Measurements from ENCODE around the gene TGFBRAP1.

Gene TGFBRAP1

GRCh38 chr2:105329561-105330495, at the start of gene TGFBRAP1:
TSS of gene TGFBRAP1 (minus strand) at chr2:105329735. CDS start at chr2:105308301, 21,434 bp downstream.
- TF ChIP-seq GATA3 (IDR thresholded peaks at IDR 0.05; ENCODE audit: low read depth, low read length), result no peak
- no peak for TF ChIP-seq GATA2 (IDR thresholded peaks at IDR 0.05; ENCODE audit: low read depth, low read length)

- TF ChIP-seq GATA2 (IDR thresholded peaks at IDR 0.05; ENCODE audit: low read depth, low read length) (no peak), GATA3 (IDR thresholded peaks at IDR 0.05; ENCODE audit: low read depth, low read length) (no peak)
Observed at GRCh38 chr2:105378921-105379383, 49.4 kb upstream of the TGFBRAP1 start.

GRCh38 chr2:105378276-105378840, 48.8 kb upstream of the TGFBRAP1 start:
- no peak for TF ChIP-seq GATA3 (IDR thresholded peaks at IDR 0.05; ENCODE audit: low read depth, low read length)
- peak; percentile 52; the same call in 1 of the 2 replicates for TF ChIP-seq GATA2 (IDR thresholded peaks at IDR 0.05; ENCODE audit: low read depth, low read length)

GRCh38 chr2:105377871-105378270, 48.3 kb upstream of the TGFBRAP1 start:
- TF ChIP-seq GATA3 (IDR thresholded peaks at IDR 0.05; ENCODE audit: low read depth, low read length) (no peak), GATA2 (IDR thresholded peaks at IDR 0.05; ENCODE audit: low read depth, low read length) (no peak)

- TF ChIP-seq GATA3 (IDR thresholded peaks at IDR 0.05; ENCODE audit: low read depth, low read length) (no peak), GATA2 (IDR thresholded peaks at IDR 0.05; ENCODE audit: low read depth, low read length) (no peak)
Observed at GRCh38 chr2:105376789-105377240, 47.3 kb upstream of the TGFBRAP1 start.

GRCh38 chr2:105376010-105376409, 46.5 kb upstream of the TGFBRAP1 start:
- TF ChIP-seq GATA2 (IDR thresholded peaks at IDR 0.05; ENCODE audit: low read depth, low read length) (no peak), GATA3 (IDR thresholded peaks at IDR 0.05; ENCODE audit: low read depth, low read length) (no peak)

GRCh38 chr2:105375001-105375561, 45.5 kb upstream of the TGFBRAP1 start:
- TF ChIP-seq GATA3 (IDR thresholded peaks at IDR 0.05; ENCODE audit: low read depth, low read length) (no peak), GATA2 (IDR thresholded peaks at IDR 0.05; ENCODE audit: low read depth, low read length) (no peak)

- TF ChIP-seq GATA3 (IDR thresholded peaks at IDR 0.05; ENCODE audit: low read depth, low read length) (no peak), GATA2 (IDR thresholded peaks at IDR 0.05; ENCODE audit: low read depth, low read length) (no peak)
Observed at GRCh38 chr2:105373895-105374401, 44.4 kb upstream of the TGFBRAP1 start.

GRCh38 chr2:105373344-105373781, 43.8 kb upstream of the TGFBRAP1 start:
- no peak for TF ChIP-seq GATA3 (IDR thresholded peaks at IDR 0.05; ENCODE audit: low read depth, low read length)
- TF ChIP-seq GATA2 (IDR thresholded peaks at IDR 0.05; ENCODE audit: low read depth, low read length), result no peak

GRCh38 chr2:105371810-105372209, 42.3 kb upstream of the TGFBRAP1 start:
- TF ChIP-seq GATA2 (IDR thresholded peaks at IDR 0.05; ENCODE audit: low read depth, low read length) (no peak), GATA3 (IDR thresholded peaks at IDR 0.05; ENCODE audit: low read depth, low read length) (no peak)

GRCh38 chr2:105371156-105371555, 41.6 kb upstream of the TGFBRAP1 start:
- TF ChIP-seq GATA2 (IDR thresholded peaks at IDR 0.05; ENCODE audit: low read depth, low read length) (no peak), GATA3 (IDR thresholded peaks at IDR 0.05; ENCODE audit: low read depth, low read length) (no peak)

- TF ChIP-seq GATA3 (IDR thresholded peaks at IDR 0.05; ENCODE audit: low read depth, low read length), result no peak
- TF ChIP-seq GATA2 (IDR thresholded peaks at IDR 0.05; ENCODE audit: low read depth, low read length), result no peak
Observed at GRCh38 chr2:105369777-105370690, 40.5 kb upstream of the TGFBRAP1 start.

- no peak for TF ChIP-seq GATA2 (IDR thresholded peaks at IDR 0.05; ENCODE audit: low read depth, low read length)
- no peak for TF ChIP-seq GATA3 (IDR thresholded peaks at IDR 0.05; ENCODE audit: low read depth, low read length)
Observed at GRCh38 chr2:105368759-105369408, 39.3 kb upstream of the TGFBRAP1 start.
